ENCODE results near the gene ZBTB7C.

The ZBTB7C gene

GRCh38 chr18:48206887-48207286 lies 202.3 kb downstream of the ZBTB7C start:
- FAIRE-seq: no peak

GRCh38 chr18:48203961-48204666 lies 205.1 kb downstream of the ZBTB7C start:
- FAIRE-seq: no peak

- no peak for FAIRE-seq
Measured at GRCh38 chr18:48203288-48203945, 205.8 kb downstream of the ZBTB7C start.

- no peak for FAIRE-seq
Measured at GRCh38 chr18:48202350-48203260, 206.6 kb downstream of the ZBTB7C start.

GRCh38 chr18:48202006-48202348 lies 207.2 kb downstream of the ZBTB7C start:
- FAIRE-seq: no peak

- FAIRE-seq: no peak
Measured at GRCh38 chr18:48201337-48202005, 207.7 kb downstream of the ZBTB7C start.

- FAIRE-seq: no peak
Measured at GRCh38 chr18:48200631-48201336, 208.4 kb downstream of the ZBTB7C start.

- FAIRE-seq: no peak
Measured at GRCh38 chr18:48199399-48199798, 209.8 kb downstream of the ZBTB7C start.

GRCh38 chr18:48197819-48198218 lies 211.4 kb downstream of the ZBTB7C start:
- no peak for FAIRE-seq

GRCh38 chr18:48195787-48196186 lies 213.4 kb downstream of the ZBTB7C start:
- FAIRE-seq: no peak

- no peak for FAIRE-seq
Measured at GRCh38 chr18:48194591-48195181, 214.5 kb downstream of the ZBTB7C start.

GRCh38 chr18:48193521-48194492 lies 215.4 kb downstream of the ZBTB7C start:
- no peak for FAIRE-seq

GRCh38 chr18:48192542-48192941 lies 216.6 kb downstream of the ZBTB7C start:
- FAIRE-seq: no peak

- no peak for FAIRE-seq
Measured at GRCh38 chr18:48191494-48191893, 217.7 kb downstream of the ZBTB7C start.

GRCh38 chr18:48190994-48191393 lies 218.2 kb downstream of the ZBTB7C start:
- FAIRE-seq: no peak

GRCh38 chr18:48188609-48189008 lies 220.6 kb downstream of the ZBTB7C start:
- FAIRE-seq: no peak

GRCh38 chr18:48186861-48187260 lies 222.3 kb downstream of the ZBTB7C start:
- FAIRE-seq: no peak

GRCh38 chr18:48186131-48186766 lies 222.9 kb downstream of the ZBTB7C start:
- FAIRE-seq: no peak

- FAIRE-seq: no peak
Measured at GRCh38 chr18:48184118-48184517, 225.1 kb downstream of the ZBTB7C start.

GRCh38 chr18:48183613-48184012 lies 225.6 kb downstream of the ZBTB7C start:
- FAIRE-seq: no peak
